Memory B cell (primary cell): ENCODE data around the gene GFOD1.

Experiments used
- ATAC-seq: fragments of 150-1000 bp; cut with Tn5 transposase; 2 replicates; pipeline ENCODE4 v1.10.0; 2021; ENCODE audit warnings: low read depth, mild to moderate bottlenecking, moderate library complexity
- DNase-seq, 2 donors: peaks; one replicate each; pipeline ENCODE4 v3.0.0; 2022; ENCODE audit warnings: low spot score in 2 of 2
- H3K27ac Mint-ChIP-seq: one replicate; pipeline ENCODE4 v1.8.0; 2022; ENCODE audit warnings: mild to moderate bottlenecking, moderate library complexity, mixed read lengths
- H3K27me3 Mint-ChIP-seq: one replicate; pipeline ENCODE4 v1.8.0; 2022; ENCODE audit warnings: mixed read lengths
- H3K36me3 Mint-ChIP-seq: one replicate; pipeline ENCODE4 v1.8.0; 2022; ENCODE audit warnings: mild to moderate bottlenecking, mixed read lengths
- H3K4me1 Mint-ChIP-seq: one replicate; pipeline ENCODE4 v1.8.0; 2022; ENCODE audit warnings: mixed read lengths
- H3K4me3 Mint-ChIP-seq: one replicate; pipeline ENCODE4 v1.8.0; 2022; ENCODE audit warnings: mild to moderate bottlenecking, moderate library complexity, mixed read lengths
- H3K9me3 Mint-ChIP-seq: one replicate; pipeline ENCODE4 v1.8.0; 2022; ENCODE audit warnings: mixed read lengths

Gene GFOD1

DNA sequence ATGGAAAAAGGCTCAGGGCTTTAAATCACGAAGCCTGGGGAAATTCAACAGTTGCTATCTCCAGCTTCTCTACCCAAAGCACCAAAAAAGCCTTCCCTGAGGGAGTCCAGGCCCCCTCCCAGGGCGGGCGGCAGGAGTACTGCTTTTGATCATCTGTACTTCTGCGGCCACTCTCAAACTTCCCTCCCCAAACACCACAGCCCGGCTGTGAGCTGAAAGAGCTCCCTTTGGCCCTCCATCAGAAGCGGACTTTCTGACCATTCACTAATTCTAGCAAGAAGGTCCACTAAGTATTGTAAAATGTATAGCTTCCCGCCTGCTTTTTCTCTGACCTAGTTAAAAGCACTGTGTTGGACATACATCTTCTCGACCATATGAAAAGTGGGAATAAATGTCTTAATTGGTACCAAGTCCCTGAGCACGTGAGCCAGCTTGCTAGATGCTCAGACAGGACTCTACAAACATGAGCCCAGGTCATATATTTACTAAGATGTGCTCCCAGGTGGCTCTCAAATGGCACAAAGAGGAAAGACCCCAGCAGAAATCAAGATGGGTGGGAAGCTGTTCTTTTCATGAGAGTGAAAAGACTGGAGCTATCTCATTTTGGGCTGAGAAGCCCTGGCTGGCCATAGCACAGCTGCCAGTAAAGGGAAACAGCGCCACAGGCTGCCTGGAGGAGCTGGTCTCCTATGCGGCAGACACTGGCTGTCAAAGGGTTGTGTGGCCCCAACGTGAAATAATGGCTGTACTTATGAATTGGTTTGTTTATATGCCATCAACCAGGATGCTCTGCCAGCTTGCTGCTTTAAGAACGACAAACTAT is 58.6 kb downstream of the GFOD1 start:
- Mint-ChIP-seq H3K4me1 (peaks cover 58% of the 10 kb centered on the region), H3K36me3 (peaks cover 1% of the 10 kb centered on the region), H3K4me3 (peak overlapping the region; percentile 52), H3K27ac (peak overlapping the region; percentile 96), H3K9me3 (no peaks in the 10 kb centered on the region), H3K27me3 (no peaks in the 10 kb centered on the region)
- DNase-seq (no peak), ATAC-seq (no peak)

DNA sequence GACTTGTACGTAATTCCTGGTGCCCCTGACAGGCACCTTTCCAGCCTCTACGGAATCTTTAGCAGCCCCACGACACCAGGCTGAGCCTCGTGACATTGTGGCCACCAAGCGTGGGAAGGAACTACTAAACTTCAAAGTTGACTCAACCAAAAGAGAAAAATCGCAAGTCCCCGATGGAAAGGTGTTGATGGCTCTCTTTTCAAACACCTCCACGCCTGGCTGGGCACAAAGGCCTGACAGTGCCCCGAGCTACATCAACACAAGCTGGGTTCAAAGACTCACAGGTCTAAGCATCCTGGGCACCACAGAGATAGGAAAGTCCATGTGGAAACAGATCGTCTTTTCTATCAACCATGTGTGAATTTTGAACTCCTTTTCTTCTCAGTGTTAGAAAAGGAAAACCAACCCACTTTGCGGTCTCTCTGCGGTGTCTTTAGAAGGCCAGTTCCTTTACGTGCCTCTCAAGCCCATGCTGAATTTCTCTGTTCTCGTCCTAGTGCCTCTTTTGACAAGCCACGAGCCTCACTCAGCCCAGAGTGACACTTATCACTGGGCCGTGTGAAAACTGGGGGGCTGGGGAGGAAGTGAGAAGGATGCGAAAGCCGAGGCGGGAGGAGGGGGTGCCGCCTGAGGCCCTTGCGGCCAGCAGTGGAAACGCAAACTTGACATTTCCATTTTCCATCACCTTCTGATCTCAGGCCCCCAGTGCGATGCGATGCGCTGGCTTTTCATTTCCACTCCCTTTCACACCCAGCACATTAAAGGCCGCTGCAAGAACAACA is 59.4 kb downstream of the GFOD1 start:
- peaks cover 55% of the 10 kb centered on the region for H3K4me1 Mint-ChIP-seq
- ATAC-seq = peak; percentile 83

DNA sequence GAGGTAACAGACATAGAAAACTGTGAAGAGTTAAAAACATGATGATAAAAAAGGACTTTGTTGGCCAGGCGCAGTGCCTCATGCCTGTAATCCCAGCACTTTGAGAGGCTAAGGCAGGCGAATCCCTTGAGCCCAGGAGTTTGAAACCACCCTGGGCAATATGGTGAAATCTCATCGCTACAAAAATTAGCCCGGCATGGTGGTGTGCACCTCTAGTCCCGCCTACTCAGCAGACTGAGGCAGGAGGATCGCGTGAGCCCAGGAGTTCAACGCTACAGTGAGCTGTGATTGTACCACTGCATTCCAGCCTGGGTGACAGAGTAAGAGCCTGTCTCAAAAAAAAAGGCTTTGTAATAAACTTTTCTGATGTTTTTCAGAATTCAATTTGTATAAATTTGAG is 60.1 kb downstream of the GFOD1 start:
- H3K9me3 Mint-ChIP-seq = no peaks in the 10 kb centered on the region
- H3K4me3 Mint-ChIP-seq = peak overlapping the region; percentile 52
- DNase-seq (no peak), ATAC-seq (no peak)
- peak overlapping the region; percentile 96 for H3K27ac Mint-ChIP-seq
- peaks cover 51% of the 10 kb centered on the region for H3K4me1 Mint-ChIP-seq
- peaks cover 1% of the 10 kb centered on the region for H3K36me3 Mint-ChIP-seq
- H3K27me3 Mint-ChIP-seq = no peaks in the 10 kb centered on the region

More for the DNA sequence above, 59.4 kb downstream of the GFOD1 start:
- H3K4me3 Mint-ChIP-seq = peak overlapping the region; percentile 52
- no peaks in the 10 kb centered on the region for H3K9me3 Mint-ChIP-seq
- DNase-seq = peak; percentile 62 to 73
- peaks cover 1% of the 10 kb centered on the region for H3K36me3 Mint-ChIP-seq
- peak overlapping the region; percentile 96 for H3K27ac Mint-ChIP-seq
- no peaks in the 10 kb centered on the region for H3K27me3 Mint-ChIP-seq

DNA sequence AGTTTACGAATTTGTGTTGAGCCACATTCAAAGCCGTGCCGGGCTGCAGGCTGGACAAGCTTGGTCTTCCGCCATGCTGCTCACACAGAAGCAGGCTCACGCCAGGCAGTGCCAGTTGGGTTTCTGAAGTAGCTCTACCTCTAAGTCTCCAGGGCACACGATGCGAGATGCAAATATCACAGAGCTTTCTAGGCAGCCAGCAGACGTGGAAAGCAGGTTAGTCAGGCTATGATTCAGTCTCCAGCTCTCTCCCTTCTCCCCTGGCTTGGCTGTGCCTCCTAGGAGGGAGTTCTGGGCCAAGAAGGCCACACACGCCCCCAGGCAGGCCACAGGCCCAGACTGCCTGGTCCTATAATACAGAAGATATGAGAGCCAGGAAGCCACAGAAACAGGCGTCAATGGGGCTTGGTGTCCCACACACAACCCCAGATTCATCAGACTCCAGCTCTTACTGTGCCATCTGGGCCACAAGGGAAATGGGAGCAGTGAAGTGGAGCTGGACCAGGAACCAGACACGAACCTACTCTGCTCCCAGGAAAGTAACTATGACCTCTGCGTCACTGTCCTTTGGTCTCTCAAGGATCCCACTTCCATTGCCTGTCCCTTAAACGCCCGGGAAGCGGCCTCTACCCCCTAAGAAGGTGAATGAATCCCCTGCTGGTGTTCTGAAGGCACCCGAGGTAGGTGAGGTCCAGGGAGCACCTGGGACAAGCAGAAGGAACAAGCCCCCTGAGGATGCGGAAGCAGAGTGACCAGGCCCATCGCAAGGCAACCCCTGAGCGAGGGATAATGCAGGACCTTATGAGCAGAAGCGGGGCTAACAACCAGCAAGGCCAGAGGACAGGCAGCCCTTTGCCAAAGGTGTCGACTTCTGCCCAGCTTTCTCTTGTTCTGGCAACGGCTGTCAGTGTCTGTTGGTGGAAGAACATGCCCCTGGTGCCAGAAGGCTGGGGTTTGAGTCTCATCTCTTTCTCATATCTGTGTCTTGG is 61.2 kb downstream of the GFOD1 start:
- no peaks in the 10 kb centered on the region for H3K9me3 Mint-ChIP-seq
- ATAC-seq (no peak), DNase-seq (no peak)
- peak overlapping the region; percentile 96 for H3K27ac Mint-ChIP-seq
- H3K4me1 Mint-ChIP-seq = peaks cover 44% of the 10 kb centered on the region
- peak overlapping the region; percentile 11 for H3K4me3 Mint-ChIP-seq
- H3K36me3 Mint-ChIP-seq = peaks cover 1% of the 10 kb centered on the region
- H3K27me3 Mint-ChIP-seq = no peaks in the 10 kb centered on the region

DNA sequence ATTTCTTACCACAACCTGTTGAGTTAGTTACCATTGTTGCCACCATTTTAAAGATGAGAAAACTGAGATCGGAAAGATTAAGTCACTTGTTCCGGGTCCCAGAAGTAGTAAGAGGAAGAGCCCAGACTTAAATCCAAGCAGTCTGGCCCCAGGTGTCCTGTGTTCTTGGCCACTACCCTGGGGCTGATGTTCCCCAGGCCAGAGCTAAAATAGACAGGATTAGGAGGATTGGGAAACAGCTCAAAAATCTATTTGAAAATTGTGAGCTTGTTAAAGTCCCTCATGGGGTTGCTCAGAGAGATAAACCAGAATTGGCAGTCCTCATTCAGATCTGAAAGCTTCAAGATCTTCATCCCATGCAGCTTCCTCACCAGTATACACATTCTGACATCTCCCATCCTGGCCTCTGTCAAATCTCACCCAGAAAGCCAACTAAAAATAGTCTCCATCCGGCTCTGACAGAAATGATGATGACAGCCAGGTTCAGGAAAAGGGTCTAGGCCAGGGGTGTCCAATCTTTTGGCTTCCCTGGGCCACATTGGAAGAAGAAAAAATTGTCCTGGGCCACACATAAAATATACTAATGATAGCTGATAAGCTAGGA is 62.0 kb downstream of the GFOD1 start:
- peak overlapping the region; percentile 96 for H3K27ac Mint-ChIP-seq
- ATAC-seq = no peak
- H3K36me3 Mint-ChIP-seq = peaks cover 1% of the 10 kb centered on the region
- no peaks in the 10 kb centered on the region for H3K9me3 Mint-ChIP-seq
- peaks cover 35% of the 10 kb centered on the region for H3K4me1 Mint-ChIP-seq
- no peaks in the 10 kb centered on the region for H3K27me3 Mint-ChIP-seq
- DNase-seq = no peak
- peak overlapping the region; percentile 15 for H3K4me3 Mint-ChIP-seq

DNA sequence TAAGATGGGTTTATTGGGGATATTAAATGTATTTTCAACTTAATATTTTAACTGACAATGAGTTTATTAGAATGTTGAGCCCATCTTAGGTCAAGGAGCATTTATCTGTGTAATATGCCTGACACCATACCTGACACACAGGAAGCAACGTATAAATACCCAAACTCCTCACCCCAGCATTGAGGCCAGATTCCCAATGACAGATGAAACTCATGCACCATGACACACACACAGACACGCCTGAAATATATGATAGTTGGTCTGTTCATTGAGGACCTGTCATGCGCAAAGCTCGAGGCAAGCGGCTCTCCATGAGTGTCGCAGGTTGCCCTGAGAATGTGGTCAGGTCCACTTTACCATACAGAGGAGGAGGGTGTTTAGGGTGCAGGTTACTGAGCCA is 64.1 kb downstream of the GFOD1 start:
- Mint-ChIP-seq H3K36me3 (peaks cover 6% of the 10 kb centered on the region), H3K4me3 (no peak overlapping the region), H3K27ac (no peak overlapping the region), H3K4me1 (peaks cover 36% of the 10 kb centered on the region), H3K9me3 (no peaks in the 10 kb centered on the region), H3K27me3 (no peaks in the 10 kb centered on the region)
- no peak for DNase-seq
- no peak for ATAC-seq

DNA sequence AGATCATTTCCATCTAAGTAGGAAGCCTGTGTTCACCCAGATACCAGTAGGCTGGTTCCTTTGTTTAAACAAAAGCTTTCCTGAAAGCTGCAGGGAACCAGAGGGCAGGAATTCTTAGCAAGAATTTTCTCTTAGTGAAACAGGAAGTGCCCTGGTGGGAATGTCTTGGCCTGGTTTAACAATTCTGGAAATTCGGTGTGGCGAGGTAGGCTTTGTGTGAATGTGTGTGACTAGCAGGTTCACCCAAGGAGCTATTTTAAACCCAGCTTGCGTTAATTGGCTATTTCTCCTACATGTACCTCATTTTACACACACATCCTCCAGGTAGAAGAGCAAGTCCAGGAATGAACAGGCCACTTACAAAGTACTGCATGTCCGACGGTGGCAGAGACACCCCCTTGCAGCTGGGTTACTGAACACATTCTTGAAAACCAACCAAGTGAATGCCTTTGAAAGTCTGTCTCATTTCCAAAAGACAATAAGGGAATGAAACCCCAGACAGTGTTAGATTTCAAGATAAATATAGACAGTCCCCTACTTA is 64.6 kb downstream of the GFOD1 start:
- Mint-ChIP-seq H3K4me3 (no peak overlapping the region), H3K4me1 (peaks cover 33% of the 10 kb centered on the region), H3K27me3 (no peaks in the 10 kb centered on the region), H3K27ac (no peak overlapping the region), H3K9me3 (no peaks in the 10 kb centered on the region), H3K36me3 (peaks cover 6% of the 10 kb centered on the region)
- ATAC-seq (no peak), DNase-seq (no peak)

DNA sequence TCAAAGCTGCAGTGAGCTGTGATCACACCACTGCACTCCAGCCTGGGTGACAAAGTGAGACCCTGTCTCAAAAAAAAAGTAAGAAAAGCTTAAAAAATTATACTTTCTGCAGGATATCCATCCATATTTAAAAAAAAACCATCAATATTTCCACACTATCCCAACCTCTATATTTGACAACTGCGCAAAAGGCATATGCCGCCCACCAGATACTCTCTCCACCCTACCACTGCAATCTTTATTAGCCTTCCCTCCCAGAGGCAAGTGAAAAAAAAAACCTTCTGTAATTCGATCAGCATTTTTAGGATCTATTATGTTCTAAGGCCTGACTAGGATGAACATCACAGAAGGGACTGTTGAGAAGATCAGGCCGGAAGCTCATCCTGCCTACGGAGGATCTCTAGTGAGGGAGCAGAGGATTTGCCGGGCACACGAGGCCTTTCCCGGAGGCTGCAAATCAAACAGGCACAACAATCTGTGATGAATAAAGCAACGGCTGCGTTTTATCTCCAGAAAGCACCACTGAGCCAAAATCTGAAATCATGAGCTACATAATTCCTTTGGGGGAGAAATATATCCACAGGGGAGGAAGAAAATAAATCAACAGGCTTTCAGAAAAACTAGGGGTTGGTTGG is 65.9 kb downstream of the GFOD1 start:
- Mint-ChIP-seq H3K36me3 (peaks cover 6% of the 10 kb centered on the region), H3K9me3 (no peaks in the 10 kb centered on the region), H3K4me1 (peaks cover 26% of the 10 kb centered on the region), H3K27ac (no peak overlapping the region), H3K27me3 (no peaks in the 10 kb centered on the region), H3K4me3 (no peak overlapping the region)
- ATAC-seq (no peak), DNase-seq (no peak)

DNA sequence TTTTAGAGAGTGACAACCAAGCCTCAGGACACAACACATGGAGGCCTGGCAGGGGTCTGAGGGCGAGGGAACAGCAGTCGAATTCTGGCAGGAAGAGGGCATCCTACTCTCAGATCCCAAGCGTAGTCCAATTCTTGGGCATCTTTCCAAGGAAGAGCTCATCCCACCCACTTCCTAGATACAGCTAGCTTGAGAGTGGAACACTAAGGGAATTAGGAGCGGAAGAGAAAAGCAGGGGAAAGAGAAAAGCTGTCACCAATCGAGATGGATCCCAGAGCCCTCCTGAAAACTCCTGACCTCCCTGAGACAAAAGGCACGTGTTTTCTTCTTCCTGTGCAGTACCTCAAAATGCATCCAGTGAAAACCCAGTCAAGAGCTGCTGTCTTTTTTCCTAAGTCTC is 67.1 kb downstream of the GFOD1 start:
- H3K27ac Mint-ChIP-seq = peak overlapping the region; percentile 5
- DNase-seq (no peak), ATAC-seq (no peak)
- peaks cover 10% of the 10 kb centered on the region for H3K36me3 Mint-ChIP-seq
- H3K9me3 Mint-ChIP-seq = peaks cover 1% of the 10 kb centered on the region
- no peaks in the 10 kb centered on the region for H3K27me3 Mint-ChIP-seq
- peaks cover 20% of the 10 kb centered on the region for H3K4me1 Mint-ChIP-seq
- H3K4me3 Mint-ChIP-seq = no peak overlapping the region

DNA sequence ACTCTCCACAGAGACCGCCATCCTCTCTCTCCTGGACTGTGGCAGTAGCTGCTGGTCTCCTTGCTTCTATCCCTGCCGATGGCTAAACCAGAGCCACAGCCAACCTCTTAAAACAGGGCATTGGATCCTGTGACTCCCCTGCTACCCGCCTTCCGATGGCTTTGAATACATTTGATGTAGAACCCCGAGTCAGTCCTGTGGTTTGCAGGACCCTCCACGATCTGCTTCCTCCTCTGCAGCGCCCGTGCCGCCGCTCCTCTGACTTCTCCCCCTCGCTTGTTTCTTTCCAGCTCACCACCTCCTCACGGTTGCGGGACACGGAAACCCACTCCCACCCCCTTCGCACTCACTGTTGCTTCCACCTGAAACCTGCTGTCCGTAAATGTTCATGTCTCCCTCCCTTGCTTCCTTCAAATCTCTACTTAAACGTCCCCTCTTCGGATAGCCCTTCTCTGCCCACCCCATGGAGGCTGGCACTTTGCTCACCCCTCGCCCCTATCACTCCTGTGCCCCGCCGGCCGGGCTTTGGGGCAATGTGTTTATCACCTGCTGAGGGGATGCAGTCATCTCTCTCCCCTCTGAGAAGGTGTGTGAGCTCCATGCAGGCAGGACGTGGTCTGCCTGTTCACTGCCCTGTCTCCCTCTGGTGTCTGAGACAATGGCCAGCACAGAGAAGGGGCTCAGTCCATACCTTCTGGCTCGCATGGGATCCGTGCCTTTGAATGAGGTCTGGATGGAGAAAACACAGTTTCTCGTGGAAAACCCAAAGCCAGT is 67.8 kb downstream of the GFOD1 start:
- peaks cover 21% of the 10 kb centered on the region for H3K4me1 Mint-ChIP-seq
- H3K9me3 Mint-ChIP-seq = peaks cover 1% of the 10 kb centered on the region
- H3K27me3 Mint-ChIP-seq = no peaks in the 10 kb centered on the region
- ATAC-seq (no peak), DNase-seq (no peak)
- peak overlapping the region; percentile 57 for H3K4me3 Mint-ChIP-seq
- peaks cover 10% of the 10 kb centered on the region for H3K36me3 Mint-ChIP-seq
- H3K27ac Mint-ChIP-seq = peak overlapping the region; percentile 2

DNA sequence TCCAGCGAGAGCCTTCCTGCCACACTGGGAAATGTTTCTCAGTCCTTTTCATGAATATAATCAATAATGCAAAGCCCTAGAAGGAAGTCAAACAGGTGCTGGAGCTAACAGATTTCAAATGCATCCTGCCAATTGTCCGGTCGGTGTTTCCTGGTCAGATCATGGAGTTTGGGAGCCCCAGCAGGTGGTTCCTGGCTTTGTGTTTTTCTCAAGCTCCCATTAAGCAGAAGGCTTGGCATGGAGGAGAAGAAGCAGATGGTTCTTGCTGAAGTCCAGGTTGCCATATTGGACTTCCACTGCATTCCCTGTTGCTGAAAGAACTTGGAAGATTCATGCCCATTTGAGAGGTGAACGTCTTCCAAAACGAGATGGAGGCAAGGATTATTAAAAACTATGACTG is 68.6 kb downstream of the GFOD1 start:
- Mint-ChIP-seq H3K36me3 (peaks cover 10% of the 10 kb centered on the region), H3K4me1 (peaks cover 21% of the 10 kb centered on the region), H3K4me3 (no peak overlapping the region), H3K9me3 (peaks cover 1% of the 10 kb centered on the region), H3K27me3 (no peaks in the 10 kb centered on the region), H3K27ac (no peak overlapping the region)
- ATAC-seq (no peak), DNase-seq (no peak)

DNA sequence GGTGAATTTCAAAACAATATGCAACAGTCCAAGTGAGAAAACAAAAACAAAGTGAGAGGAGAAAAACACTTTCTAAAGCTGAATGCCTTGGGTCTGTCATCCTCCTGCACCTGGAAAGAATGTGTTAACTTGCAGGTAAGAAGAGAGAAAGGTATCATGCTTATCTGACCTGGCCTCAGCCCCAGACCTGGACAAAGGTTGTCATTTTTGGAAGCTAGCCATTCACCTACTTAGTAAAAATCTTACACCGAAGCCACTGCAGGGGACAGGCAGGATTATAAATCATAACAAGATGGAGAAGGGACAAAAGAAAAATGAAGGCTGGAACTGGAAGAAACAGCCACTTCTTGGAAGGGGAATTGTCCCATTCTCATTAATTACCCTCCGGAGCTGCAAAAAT is 69.4 kb downstream of the GFOD1 start:
- Mint-ChIP-seq H3K4me3 (no peak overlapping the region), H3K27me3 (no peaks in the 10 kb centered on the region), H3K36me3 (peaks cover 11% of the 10 kb centered on the region), H3K27ac (no peak overlapping the region), H3K9me3 (peaks cover 1% of the 10 kb centered on the region), H3K4me1 (peaks cover 23% of the 10 kb centered on the region)
- DNase-seq (no peak), ATAC-seq (no peak)
